GM19468 (cell line): ENCODE results near the gene UBE2I.
"Not testable (repeated sequence)": the region's sequence is repeated elsewhere in the genome, so short reads cannot be mapped to it uniquely, and the experiment has no call there.

ENCODE experiments used
- ATAC-seq: cut with Tn5 transposase; IDR thresholded peaks from one replicate; pipeline ENCODE4 v1.9.1; 2021; ENCODE audit warnings: mild to moderate bottlenecking, moderate library complexity, moderate number of reproducible peaks; ENCODE audit not compliant: unreplicated experiment; ENCODE audit errors: extremely low read depth

UBE2I gene

GRCh38 chr16:1290860-1291575 is 18.4 kb upstream of the UBE2I start:
- ATAC-seq, result no peak

GRCh38 chr16:1291576-1291974 is 17.9 kb upstream of the UBE2I start:
- ATAC-seq, result no peak

- not testable (repeated sequence) for ATAC-seq
Observed at GRCh38 chr16:1292208-1292607, 17.2 kb upstream of the UBE2I start.

- ATAC-seq, result not testable (repeated sequence)
Observed at GRCh38 chr16:1292808-1293207, 16.6 kb upstream of the UBE2I start.

GRCh38 chr16:1293921-1294656 is 15.3 kb upstream of the UBE2I start:
- no peak for ATAC-seq

GRCh38 chr16:1295465-1295864 is 14.0 kb upstream of the UBE2I start:
- ATAC-seq, result no peak

GRCh38 chr16:1296688-1297017 is 12.8 kb upstream of the UBE2I start:
- not testable (repeated sequence) for ATAC-seq

- ATAC-seq, result no peak
Observed at GRCh38 chr16:1297018-1297696, 12.3 kb upstream of the UBE2I start.

GRCh38 chr16:1298406-1298805 is 11.0 kb upstream of the UBE2I start:
- no peak for ATAC-seq

- ATAC-seq, result no peak
Observed at GRCh38 chr16:1299012-1299867, 10.2 kb upstream of the UBE2I start.

- ATAC-seq, result no peak
Observed at GRCh38 chr16:1299868-1300203, 9.6 kb upstream of the UBE2I start.

GRCh38 chr16:1300664-1301476 is 8.6 kb upstream of the UBE2I start:
- no peak for ATAC-seq

GRCh38 chr16:1301562-1301961 is 7.9 kb upstream of the UBE2I start:
- no peak for ATAC-seq

- ATAC-seq, result no peak
Observed at GRCh38 chr16:1305823-1306222, 3.6 kb upstream of the UBE2I start.

- ATAC-seq, result no peak
Observed at GRCh38 chr16:1306334-1306733, 3.1 kb upstream of the UBE2I start.

GRCh38 chr16:1308036-1308976 is 1.1 kb upstream of the UBE2I start:
- ATAC-seq, result no peak

GRCh38 chr16:1309888-1310831 is 724 bp downstream of the UBE2I start:
- ATAC-seq, result no peak

- no peak for ATAC-seq
Observed at GRCh38 chr16:1310832-1311200, 1.4 kb downstream of the UBE2I start.
